ENCODE measurements around the gene MBOAT7. TPM values are rescaled to one million over a fixed set of nuclear protein-coding genes. Genes with fewer than 3 reads are reported as not detected.
"Not testable (repeated sequence)": the region's sequence is repeated elsewhere in the genome, so short reads cannot be mapped to it uniquely, and the experiment has no call there.

The MBOAT7 gene
- total RNA-seq, 8 experiments from 2014 or later: 20.5 to 59.8 (median 30.3) TPM

GRCh38 chr19:54207193-54207592, 17.8 kb upstream of the MBOAT7 start:
- in situ Hi-C loops (cut with MboI; ENCODE audit: low pct_unique_long_range_greater_than_20kb in 2 of 9, low sequenced_read_pairs in 9 of 9, unreplicated experiment in 9 of 9); ATAC-seq (replicated peaks in 6 of 8): not testable (repeated sequence)

GRCh38 chr19:54206831-54207177, 17.4 kb upstream of the MBOAT7 start:
- Histone ChIP-seq H3K4me1 (replicated peaks in 1 of 2) (peaks cover 29 to 37% of the 10 kb centered on the region in 2 donors), H3K27ac (no peak overlapping the region), H3K4me3 (no peak overlapping the region)
- in situ Hi-C loops (cut with MboI; ENCODE audit: low pct_unique_long_range_greater_than_20kb in 2 of 9, low sequenced_read_pairs in 9 of 9, unreplicated experiment in 9 of 9): no loop called here
- WGBS, 10 experiments: 67 to 100% (median 92%) methylated on average over 2 to 8 of the region's 13 CpGs; no CpG with 5 or more reads in 5 of the 10 experiments
- ATAC-seq (replicated peaks in 6 of 8): no peak

More at GRCh38 chr19:54207193-54207592, 17.8 kb upstream of the MBOAT7 start:
- not testable (repeated sequence) for H3K27ac ChIP-seq, H3K4me3 ChIP-seq
- 80 to 100% (median 90%) methylated on average over 1 to 5 of the region's 23 CpGs; no CpG with 5 or more reads in 5 of the 10 experiments for WGBS, 10 experiments
- peaks cover 25 to 33% of the 10 kb centered on the region in 2 donors for H3K4me1 ChIP-seq (replicated peaks in 1 of 2)

- 90 to 100% (median 98%) methylated on average over 1 to 15 of the region's 27 CpGs; no CpG with 5 or more reads in 3 of the 10 experiments for WGBS, 10 experiments
- no peak for ATAC-seq (replicated peaks in 6 of 8)
- no peak overlapping the region for H3K27ac ChIP-seq
- in situ Hi-C loops (cut with MboI; ENCODE audit: low pct_unique_long_range_greater_than_20kb in 2 of 9, low sequenced_read_pairs in 9 of 9, unreplicated experiment in 9 of 9): no loop called here
- H3K4me1 ChIP-seq (replicated peaks in 1 of 2): peaks cover 33 to 41% of the 10 kb centered on the region in 2 donors
- no peak overlapping the region for H3K4me3 ChIP-seq
Measured at GRCh38 chr19:54206030-54206830, 16.9 kb upstream of the MBOAT7 start.

- no peak for ATAC-seq (replicated peaks in 6 of 8)
- 83 to 100% (median 93%) methylated on average over 1 to 4 of the region's 4 CpGs; no CpG with 5 or more reads in 4 of the 10 experiments for WGBS, 10 experiments
- Histone ChIP-seq H3K4me3 (no peak overlapping the region), H3K27ac (no peak overlapping the region), H3K4me1 (replicated peaks in 1 of 2) (peaks cover 31 to 39% of the 10 kb centered on the region in 2 donors)
- in situ Hi-C loops (cut with MboI; ENCODE audit: low pct_unique_long_range_greater_than_20kb in 2 of 9, low sequenced_read_pairs in 9 of 9, unreplicated experiment in 9 of 9): no loop called here
Measured at GRCh38 chr19:54204767-54205468, 15.5 kb upstream of the MBOAT7 start.

- Histone ChIP-seq H3K4me1 (replicated peaks in 1 of 2) (peaks cover 20 to 22% of the 10 kb centered on the region in 2 donors), H3K27ac (no peak overlapping the region), H3K4me3 (no peak overlapping the region)
- in situ Hi-C loops (cut with MboI; ENCODE audit: low pct_unique_long_range_greater_than_20kb in 2 of 9, low sequenced_read_pairs in 9 of 9, unreplicated experiment in 9 of 9): no loop called here
- no peak for ATAC-seq (replicated peaks in 6 of 8)
- WGBS, 10 experiments: 50 to 100% (median 95%) methylated on average over 1 to 4 of the region's 9 CpGs; no CpG with 5 or more reads in 2 of the 10 experiments
Measured at GRCh38 chr19:54203151-54203611, 13.8 kb upstream of the MBOAT7 start.

- Histone ChIP-seq H3K4me1 (replicated peaks in 1 of 2) (peaks cover 20% of the 10 kb centered on the region in 2 donors), H3K27ac (no peak overlapping the region), H3K4me3 (peak overlapping the region in 3 of 5 donors; percentile 56 to 90 (median 79))
- WGBS, 10 experiments: 0 to 90% (median 47%) methylated on average over 1 to 9 of the region's 13 CpGs; no CpG with 5 or more reads in 3 of the 10 experiments
- in situ Hi-C loops (cut with MboI; ENCODE audit: low pct_unique_long_range_greater_than_20kb in 2 of 9, low sequenced_read_pairs in 9 of 9, unreplicated experiment in 9 of 9): no loop called here
- ATAC-seq (replicated peaks in 6 of 8): no peak
Measured at GRCh38 chr19:54201980-54202379, 12.6 kb upstream of the MBOAT7 start.

GRCh38 chr19:54201172-54201701, 11.9 kb upstream of the MBOAT7 start:
- WGBS, 10 experiments: 0 to 9% (median 0%) methylated on average over 1 to 18 of the region's 28 CpGs; no CpG with 5 or more reads in 3 of the 10 experiments
- Histone ChIP-seq H3K4me1 (replicated peaks in 1 of 2) (peaks cover 20% of the 10 kb centered on the region in 2 donors), H3K4me3 (peak overlapping the region; percentile 56 to 90 (median 79)), H3K27ac (peak overlapping the region; percentile 94 to 97)
- ATAC-seq (replicated peaks in 6 of 8): peak in 1 of 8 experiments; percentile 1
- in situ Hi-C loops (cut with MboI; ENCODE audit: low pct_unique_long_range_greater_than_20kb in 2 of 9, low sequenced_read_pairs in 9 of 9, unreplicated experiment in 9 of 9): no loop called here

GRCh38 chr19:54199401-54199800, 10.0 kb upstream of the MBOAT7 start:
- WGBS, 10 experiments: 83 to 100% (median 96%) methylated on average over 1 to 16 of the region's 16 CpGs; no CpG with 5 or more reads in 2 of the 10 experiments
- no peak for ATAC-seq (replicated peaks in 6 of 8)
- H3K4me3 ChIP-seq: no peak overlapping the region
- peaks cover 20% of the 10 kb centered on the region in 2 donors for H3K4me1 ChIP-seq (replicated peaks in 1 of 2)
- H3K27ac ChIP-seq: no peak overlapping the region
- in situ Hi-C loops (cut with MboI; ENCODE audit: low pct_unique_long_range_greater_than_20kb in 2 of 9, low sequenced_read_pairs in 9 of 9, unreplicated experiment in 9 of 9): no loop called here

- Histone ChIP-seq H3K4me3 (no peak overlapping the region), H3K27ac (no peak overlapping the region), H3K4me1 (replicated peaks in 1 of 2) (peaks cover 11 to 13% of the 10 kb centered on the region in 2 donors)
- no peak for ATAC-seq (replicated peaks in 6 of 8)
- whole genome bisulfite sequencing, 10 experiments: 64 to 100% (median 86%) methylated on average over 1 to 3 of the region's 3 CpGs; no CpG with 5 or more reads in 1 of the 10 experiments
- in situ Hi-C loops (cut with MboI; ENCODE audit: low pct_unique_long_range_greater_than_20kb in 2 of 9, low sequenced_read_pairs in 9 of 9, unreplicated experiment in 9 of 9): no loop called here
Measured at GRCh38 chr19:54197121-54197520, 7.7 kb upstream of the MBOAT7 start.

- peaks cover 8 to 10% of the 10 kb centered on the region in 2 donors for H3K4me1 ChIP-seq (replicated peaks in 1 of 2)
- H3K27ac ChIP-seq: no peak overlapping the region
- ATAC-seq (replicated peaks in 6 of 8): no peak
- WGBS, 10 experiments: 92 to 100% (median 95%) methylated on average over 2 to 7 of the region's 7 CpGs; no CpG with 5 or more reads in 4 of the 10 experiments
- H3K4me3 ChIP-seq: no peak overlapping the region
- in situ Hi-C loops (cut with MboI; ENCODE audit: low pct_unique_long_range_greater_than_20kb in 2 of 9, low sequenced_read_pairs in 9 of 9, unreplicated experiment in 9 of 9): no loop called here
Measured at GRCh38 chr19:54196536-54196935, 7.2 kb upstream of the MBOAT7 start.

GRCh38 chr19:54194463-54194862, 5.1 kb upstream of the MBOAT7 start:
- WGBS, 10 experiments: 60 to 100% (median 91%) methylated on average over 1 to 12 of the region's 12 CpGs
- H3K27ac ChIP-seq; H3K4me1 ChIP-seq (replicated peaks in 1 of 2); ATAC-seq (replicated peaks in 6 of 8); in situ Hi-C loops (cut with MboI; ENCODE audit: low pct_unique_long_range_greater_than_20kb in 2 of 9, low sequenced_read_pairs in 9 of 9, unreplicated experiment in 9 of 9); H3K4me3 ChIP-seq: not testable (repeated sequence)

GRCh38 chr19:54193011-54193410, 3.6 kb upstream of the MBOAT7 start:
- H3K4me1 ChIP-seq (replicated peaks in 1 of 2): peaks cover 9 to 11% of the 10 kb centered on the region in 2 donors
- in situ Hi-C loops (cut with MboI; ENCODE audit: low pct_unique_long_range_greater_than_20kb in 2 of 9, low sequenced_read_pairs in 9 of 9, unreplicated experiment in 9 of 9): no loop called here
- 57 to 100% (median 82%) methylated on average over 1 to 4 of the region's 11 CpGs; no CpG with 5 or more reads in 5 of the 10 experiments for WGBS, 10 experiments
- no peak overlapping the region for H3K27ac ChIP-seq
- no peak overlapping the region for H3K4me3 ChIP-seq
- ATAC-seq (replicated peaks in 6 of 8): no peak

All from motor neuron (in vitro differentiated cells).